Amniotic epithelial cell (primary cell): ENCODE data around the gene ARHGAP8.

Experiments
- DNase-seq: peaks from one replicate; pipeline ENCODE4 v3.0.0-alpha.2; 2010; ENCODE audit warnings: low read depth

ARHGAP8 gene

DNA sequence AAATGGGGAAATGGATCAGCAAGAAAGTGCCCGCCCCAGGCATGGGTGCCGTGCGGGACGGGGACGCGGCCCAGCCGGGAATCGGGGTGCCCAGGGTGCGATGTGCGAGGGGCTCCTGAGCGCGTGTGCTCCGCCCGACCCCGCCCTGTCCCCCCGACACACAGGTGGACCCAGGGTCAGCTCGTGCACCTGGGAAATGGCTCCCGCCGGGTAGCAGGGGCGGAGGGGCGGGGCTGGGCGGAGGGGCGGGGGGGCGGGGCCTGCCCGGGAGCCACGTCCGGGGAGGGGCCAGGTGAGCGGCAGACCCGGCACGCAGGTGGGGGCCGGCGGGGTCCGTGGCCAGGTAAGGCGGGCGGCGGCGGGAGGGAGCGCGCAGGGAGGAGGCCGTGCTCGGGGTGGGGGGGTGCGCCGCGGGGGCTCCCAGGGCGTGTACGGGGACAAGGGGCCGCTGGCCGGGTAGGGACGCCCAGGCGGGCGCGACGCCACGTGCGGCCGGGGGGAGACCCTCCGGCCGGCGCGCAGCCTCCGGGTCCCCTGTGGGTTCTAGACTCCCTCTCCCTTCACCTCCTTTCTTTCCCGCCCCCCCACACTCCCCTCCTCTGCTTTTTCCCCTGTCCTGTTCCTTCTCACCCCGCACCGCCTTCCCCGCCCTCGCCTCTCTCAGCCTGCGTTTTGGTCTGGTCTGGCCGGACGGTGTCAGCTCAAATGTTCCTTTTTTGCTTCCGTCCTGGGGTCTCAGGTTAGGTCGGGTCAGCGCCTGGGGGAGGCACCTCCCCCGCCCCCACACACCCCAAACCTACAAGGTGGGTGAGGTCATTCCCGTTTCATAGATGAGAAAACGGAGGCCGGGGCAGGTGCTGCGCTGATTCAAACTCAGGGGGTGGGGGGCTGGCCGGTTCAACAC, at the start of gene ARHGAP8:
Gene ARHGAP8 (plus strand): TSS at position 291 of the 904 bp plus-strand sequence. CDS start 33,953 bp downstream, outside the sequence.
- no peak for DNase-seq

DNA sequence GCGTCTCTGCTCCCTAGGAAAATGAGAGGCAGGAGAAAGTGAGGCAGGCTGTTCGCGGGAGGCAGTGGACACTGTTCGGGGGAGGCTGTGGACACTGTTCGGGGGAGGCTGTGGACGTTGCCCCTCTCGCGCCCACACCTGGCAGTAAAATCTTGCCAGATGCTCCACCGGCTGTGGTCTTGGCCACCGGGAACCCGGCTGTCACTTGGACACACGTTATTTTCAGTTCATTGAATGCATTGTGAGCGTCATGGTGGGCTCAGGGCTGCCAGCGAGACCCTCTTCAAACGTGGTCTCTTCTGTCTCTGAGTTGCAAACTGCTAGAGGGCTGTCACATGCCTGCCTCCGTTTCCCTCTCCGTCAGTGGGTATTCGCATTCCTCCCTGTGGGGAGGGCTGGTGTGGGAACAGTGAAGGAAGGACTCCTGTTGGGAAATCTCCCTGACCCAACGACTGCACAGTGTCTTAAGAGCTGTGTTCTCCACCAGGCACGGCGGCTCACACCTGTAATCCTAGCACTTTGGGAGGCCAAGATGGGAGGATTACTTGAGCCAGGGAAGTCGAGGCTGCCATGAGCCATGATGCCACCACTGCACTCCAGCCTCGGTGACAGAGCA, 49.0 kb upstream of the ARHGAP8 start:
- DNase-seq, result no peak

DNA sequence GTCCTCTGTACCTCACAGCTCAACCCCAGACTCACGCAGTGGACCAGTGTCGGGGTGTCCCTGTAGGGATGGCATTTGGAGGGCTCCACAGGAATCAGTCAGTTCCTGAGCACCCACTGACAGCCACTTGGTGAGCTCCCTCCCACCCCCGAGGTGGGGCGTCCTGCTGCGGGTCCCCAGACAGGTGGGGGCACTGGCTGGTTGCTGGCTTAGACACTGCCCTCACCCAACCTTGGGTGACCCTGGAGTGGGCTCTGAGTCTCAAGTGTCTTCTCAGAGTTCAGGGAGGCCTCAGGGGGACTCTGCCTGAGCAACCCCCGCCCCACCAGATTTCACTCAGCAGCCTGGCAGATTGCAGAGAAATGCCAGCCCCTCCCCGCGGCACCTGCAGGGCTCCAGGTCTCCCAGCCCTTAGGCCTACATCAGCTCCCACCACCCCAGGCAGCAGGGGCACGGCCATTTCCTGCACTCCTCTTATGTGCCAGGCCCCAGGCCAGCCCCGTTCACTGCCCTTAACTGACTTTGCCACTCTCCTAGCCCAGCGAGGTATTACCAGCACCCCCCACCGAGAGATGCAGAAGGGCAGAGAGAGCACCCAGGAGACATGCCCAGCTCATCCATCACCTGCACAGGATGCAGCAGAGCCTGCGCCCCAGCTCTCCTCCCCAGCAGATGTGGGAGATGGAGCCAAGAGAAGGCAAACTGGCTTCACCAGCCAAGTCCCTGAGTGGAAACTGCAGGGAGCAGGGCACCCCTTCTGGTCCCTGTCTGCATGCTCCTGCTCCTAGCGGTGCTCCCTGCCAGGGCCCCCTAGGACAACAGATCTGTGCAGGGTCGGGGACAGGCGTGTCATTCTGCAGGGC, 48.0 kb upstream of the ARHGAP8 start:
- no peak for DNase-seq

DNA sequence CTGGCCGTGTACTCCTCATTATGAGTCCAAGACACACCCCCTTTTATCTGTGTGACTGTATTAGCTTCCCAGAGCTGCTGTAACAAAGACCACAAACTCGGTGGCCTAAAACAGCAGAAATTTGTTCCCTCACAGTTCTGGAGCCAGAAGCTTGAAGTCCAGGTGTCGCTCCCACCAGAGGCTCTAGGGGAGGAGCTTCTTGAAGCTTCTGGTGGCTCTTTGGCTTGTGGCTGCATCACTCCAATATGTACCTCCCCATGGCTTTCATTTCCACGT, 47.4 kb upstream of the ARHGAP8 start:
- no peak for DNase-seq

DNA sequence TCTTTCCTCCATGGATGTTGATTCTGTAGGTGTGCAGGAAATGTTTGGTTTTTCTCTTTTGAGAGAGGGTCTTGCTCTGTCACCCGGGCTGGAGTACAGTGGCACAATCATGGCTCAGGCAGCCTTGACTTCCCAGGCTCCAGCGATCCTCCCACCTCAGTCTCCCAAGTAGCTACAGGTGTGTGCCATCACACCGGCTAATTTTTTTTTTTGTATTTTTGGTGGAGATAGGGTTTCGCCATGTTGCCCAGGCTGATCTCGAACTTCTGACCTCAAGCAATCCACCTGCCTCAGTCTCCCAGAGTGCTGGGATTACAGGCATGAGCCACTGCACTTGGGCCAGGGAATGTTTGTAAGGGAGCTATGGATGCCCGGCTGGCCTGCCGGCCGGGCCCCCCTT, 45.9 kb upstream of the ARHGAP8 start:
- no peak for DNase-seq

DNA sequence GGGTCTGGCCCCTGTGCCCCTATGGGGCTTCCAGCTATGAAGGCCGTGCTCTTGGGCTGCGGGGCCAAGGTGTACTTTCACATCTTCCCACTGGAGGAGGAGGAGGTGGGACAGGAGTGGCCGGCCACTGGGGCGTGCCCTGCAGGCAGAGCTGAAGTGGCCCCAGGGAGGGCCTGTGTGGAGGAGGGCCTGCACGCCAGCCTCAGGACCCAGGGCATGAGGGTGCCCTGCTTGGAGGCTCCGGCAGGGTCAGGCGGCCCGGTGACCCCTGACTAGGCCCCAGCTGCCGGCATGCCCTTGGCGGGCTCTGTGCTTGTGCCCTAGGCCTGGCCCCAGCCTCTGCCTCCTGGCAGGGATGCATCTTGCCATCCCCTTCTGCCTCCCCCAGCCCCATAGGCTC, 45.2 kb upstream of the ARHGAP8 start:
- DNase-seq, result no peak

DNA sequence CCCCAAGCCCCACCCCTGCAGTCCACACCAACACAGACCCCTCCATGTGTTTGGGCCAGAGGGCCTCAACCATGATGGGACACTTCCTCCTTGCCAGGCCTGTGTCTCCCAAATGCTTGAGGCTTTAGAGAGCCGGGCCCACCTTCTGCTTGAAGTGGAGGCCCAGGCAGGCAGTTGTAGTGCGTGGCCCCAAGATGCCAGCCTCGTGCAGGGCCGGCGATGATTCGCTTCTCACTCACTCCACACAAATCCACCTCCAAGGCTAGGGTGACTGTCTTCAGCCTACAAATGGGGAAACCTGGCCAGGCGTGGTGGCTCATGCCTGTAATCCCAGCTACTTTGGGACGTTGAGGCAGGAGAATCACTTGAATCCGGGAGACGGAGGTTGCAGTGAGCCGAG, 44.6 kb upstream of the ARHGAP8 start:
- no peak for DNase-seq

DNA sequence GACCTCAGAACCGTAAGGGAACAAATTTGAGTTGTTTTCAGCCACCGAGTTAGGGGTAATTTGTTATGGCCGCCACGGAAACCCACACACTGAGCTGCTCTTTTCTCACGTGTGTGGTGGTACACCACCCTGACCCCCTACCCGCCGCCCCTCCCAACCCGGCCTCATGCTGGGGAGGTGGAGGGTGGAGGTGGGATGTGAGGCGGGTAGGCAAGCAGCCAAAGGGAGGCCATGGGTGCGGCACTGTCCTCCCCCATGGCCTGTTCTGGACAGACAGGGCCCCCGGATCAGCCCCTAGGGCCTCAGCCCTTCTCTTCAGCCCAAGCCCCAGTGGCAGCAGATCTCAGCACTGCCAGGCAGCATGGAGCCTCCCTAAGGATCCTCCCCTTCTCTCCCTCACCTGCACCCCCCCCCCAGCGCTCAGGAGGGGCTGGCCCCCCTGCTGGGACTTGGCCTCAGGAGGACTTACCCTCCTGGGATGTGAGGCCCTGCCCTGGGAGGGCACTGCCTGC, 42.4 kb upstream of the ARHGAP8 start:
- no peak for DNase-seq

DNA sequence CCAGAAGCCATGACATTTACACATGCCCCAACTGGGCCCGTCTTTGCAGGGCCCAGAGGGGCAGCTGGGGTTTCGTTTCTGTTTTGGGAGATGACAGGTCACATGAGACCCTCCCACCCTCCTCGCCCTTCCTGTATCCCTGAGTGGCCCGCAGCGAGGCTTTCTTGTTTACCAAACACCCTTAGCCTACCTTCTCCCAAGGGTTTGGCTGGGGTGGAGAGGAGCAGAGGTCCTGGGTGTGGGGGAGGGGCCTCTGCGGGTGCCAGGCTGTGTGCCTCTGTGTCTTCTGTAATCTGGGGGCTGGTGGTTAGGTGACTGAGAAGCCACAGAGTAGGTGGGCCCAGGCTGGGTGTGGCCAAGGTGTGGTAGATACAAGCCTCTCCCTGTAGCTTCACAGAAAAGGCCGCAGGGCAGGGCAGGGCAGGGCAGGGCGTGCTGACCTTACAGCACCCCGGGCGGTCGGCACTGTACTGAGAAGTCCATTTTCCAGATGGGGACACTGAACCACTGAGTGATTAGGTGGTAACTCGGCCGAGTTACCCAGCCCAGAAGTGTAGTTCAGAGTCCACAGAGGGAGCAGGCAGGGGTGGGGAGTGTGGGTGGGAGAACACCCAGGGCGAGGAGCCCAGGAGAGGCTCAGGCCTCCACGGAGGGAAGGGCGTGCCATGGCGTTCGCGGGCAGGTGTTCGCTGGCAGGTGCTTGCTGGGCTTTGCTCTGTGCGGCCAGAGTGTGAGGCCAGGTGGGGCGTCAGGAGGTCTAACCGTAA, 41.7 kb upstream of the ARHGAP8 start:
- no peak for DNase-seq

DNA sequence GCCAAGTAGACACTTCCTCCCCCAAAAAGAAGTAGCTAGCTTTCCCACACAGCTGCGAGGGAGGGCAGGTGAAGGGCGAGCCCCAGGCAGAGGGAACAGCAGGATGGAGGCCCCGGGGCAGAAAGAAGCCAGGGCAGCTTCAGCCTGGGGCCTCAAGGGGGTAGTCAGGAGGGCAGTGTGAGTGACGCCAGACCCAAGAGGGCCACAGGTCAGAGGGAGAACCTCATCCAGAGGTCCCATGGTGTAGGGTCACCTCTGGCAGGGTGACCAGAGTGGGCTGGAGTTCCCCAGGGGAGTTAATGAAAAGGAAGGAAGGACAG, 41.2 kb upstream of the ARHGAP8 start:
- no peak for DNase-seq

DNA sequence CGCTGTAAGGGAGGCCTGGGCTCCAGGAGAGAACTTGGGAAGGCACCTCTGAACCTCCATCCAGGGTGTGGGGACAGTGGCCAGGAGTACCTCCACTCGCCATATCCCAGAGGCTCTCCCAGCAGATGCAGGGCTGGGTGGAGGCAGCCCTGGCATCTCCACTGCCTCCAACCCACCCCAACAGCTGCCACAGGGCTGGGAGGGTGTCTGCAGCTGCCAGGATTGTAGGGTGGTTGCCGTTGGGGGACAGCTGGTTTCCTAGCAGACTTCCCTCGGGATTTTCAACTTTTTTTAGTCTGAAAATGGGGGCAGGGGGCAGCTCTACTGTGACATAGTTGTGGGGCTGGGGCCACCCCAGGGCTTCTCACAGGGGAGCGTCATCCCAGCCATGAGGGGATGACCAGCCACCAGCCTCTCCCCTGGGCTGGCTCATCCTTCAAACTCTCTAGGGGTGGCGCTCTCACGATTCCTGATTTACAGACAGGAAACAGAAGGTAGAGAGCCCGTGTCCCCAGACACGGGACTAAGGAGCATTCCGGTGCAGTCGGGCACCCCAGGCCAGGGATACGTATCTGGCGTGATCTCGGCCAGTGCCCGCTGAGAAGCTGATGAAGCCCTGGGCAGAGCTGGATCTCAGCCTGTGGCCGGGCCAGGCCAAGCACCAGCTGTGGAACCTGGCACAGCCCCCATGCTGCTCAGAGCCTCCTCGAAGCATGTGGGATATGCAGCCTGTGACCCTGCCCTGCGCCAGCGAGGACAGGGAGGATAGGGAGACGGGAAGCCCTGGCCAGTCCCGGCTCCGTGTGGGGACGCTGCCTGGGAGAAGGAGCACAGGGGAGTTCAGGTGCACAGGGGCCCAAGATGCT, 40.5 kb upstream of the ARHGAP8 start:
- no peak for DNase-seq

DNA sequence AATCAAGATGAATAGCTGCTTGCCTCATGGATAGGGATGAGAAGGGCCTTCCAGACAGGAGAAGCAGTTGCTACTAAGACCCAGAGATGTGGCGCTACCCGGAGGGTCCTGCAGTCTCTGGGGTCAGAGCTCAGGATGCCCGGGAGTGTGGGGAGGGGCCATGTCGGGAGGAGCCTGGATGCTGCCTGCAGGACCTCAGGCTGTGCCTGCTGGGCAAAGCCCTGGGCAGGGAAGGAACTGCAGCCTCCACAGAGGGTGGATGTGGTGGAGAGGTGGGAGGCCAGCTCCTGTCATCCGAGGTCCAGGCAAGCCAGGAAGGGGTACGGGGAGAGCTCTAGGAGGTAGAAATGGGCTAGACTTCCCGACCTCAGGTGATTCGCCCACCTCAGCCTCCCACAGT, 39.4 kb upstream of the ARHGAP8 start:
- DNase-seq, result no peak

DNA sequence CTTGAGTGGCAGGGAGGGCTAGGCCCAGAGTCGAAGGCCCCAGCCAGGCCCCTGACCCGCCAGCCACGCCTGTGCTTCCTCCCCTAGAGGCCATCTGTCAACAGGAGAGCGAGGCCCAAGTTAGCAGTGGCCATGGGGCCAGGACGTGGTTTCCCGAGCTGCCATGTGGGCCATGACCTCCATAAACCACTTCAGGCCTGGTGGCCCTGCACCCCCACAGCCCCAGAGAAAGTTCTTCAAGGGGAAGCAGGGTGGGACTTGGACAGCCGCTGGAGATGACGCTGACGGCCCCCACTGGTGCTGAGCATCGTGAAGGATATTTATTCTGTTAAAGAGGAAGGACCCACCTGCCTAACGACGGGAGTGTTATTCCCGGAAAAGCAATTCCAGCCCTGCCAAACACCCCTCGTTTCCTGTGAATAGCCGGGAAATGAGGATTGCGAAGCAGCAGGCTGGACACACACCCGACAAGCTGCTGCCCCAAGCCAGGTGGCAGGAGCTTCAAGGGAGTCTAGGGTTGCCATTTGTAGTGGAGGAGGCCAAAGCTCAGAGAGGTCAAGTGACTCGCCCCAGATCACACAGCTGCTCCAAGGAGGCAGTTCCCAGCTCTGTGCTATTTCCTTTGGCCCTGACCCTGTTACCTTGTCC, 37.5 kb upstream of the ARHGAP8 start:
- DNase-seq, result no peak

DNA sequence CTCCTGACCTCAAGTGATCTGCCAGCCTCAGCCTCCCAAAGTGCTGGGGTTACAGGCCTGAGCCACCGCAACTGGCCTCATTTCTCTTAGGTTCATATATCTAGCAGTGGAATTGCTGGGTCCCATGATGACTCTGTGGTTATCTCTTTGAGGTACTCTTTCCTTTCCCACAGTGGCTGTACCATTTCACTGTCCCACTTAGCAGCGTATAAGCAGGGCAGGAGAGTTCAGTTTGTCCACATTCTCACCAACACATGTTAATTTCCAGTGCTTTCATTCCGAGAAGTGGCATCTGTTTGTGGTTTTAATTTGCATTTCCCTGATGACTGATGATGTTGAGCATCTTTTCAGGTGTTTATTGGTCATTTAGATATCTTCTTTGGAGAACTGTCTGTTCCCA, 34.0 kb upstream of the ARHGAP8 start:
- DNase-seq, result no peak

DNA sequence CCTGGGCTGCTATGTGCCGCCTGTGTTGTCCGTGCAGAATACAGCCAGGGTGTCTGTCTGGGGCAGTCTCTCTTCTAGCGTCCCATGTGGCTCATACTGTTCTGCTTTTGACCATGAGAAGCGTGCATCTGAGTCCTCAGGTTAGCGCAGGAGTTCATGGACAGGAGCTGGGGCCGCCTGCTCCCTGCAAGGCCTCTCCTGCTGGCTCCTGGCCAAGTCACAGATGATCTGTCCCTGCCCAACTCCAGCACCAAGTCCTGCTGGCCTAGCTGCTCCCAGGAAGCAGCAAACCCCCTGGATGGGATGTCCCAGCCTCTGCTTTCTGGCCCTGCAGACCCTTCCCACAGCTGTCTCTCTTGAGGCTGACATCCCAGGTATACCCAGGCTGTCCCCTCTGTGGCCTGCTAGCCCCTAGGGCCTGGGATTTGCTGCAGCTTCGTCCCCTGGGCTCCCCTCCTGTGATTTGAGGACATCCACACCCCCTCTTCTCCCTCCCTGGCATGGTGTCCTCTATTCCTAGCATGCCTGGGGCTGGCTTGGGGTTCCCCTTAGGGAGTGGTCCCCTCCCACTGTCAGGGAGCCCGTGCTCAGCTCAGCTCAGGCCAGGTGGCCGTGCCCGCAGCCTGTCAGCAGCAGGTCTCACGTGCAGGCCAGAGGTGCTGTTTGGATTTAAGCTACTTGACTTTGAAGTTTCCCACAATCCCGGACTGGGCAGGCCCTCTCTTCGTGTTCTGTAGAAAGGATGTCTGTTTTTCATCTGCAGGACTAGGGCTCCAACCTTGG, 32.6 kb upstream of the ARHGAP8 start:
- no peak for DNase-seq

DNA sequence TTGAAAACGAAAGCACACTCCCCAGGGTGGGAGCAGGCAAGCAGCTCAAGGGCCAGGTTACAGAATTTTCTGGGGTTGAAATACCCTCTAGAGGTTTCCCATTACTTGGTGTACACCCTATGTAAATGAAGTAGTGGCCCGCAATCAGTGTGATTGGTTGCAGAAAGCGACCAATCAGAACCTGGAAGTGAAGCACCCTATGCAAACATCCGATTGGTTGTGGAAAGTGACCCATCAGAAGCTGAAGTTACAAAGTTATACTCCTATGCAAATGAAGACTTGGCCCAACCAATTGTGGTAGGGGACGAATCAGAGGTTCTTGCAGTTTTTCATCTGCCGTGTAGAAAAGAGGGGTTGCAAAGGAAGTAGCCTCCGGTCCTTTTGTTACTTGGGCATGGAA, 31.2 kb upstream of the ARHGAP8 start:
- no peak for DNase-seq

DNA sequence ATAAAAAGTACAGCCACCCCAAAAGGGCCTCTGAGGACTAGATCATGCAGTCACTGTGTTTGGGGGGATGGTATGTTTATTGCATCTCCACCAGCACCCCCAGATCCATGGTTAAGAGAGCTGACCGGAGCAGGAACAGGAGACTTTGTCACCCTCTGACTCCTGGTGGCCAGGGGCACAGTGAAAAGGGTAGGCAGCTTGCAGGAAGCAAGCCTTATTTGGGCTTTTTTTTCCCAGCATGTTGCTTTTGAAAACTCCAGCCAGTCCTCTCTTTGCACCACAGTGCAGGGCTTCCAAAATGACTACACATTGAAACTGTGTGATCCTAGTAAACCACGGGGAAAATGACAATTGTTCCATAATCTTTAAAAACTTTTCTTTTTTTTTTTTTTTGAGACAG, 29.8 kb upstream of the ARHGAP8 start:
- DNase-seq, result no peak

DNA sequence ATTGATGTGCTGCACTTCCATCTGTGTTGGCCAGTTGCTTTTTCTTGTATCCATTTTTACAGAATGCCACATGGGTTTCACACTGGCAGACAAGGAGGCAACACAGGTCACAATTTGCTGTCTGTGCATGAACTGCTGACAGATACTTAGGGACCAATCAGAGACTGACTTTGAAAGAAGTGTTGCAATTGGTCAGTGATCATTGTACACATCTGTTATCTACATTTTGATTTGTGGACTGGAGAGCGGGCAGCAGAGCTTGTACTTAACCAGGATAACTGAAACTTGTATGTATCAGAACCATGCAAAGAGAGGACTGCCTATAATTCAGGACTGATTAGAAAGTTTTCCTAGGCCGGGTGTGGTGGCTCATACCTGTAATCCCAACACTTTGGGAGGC, 28.6 kb upstream of the ARHGAP8 start:
- DNase-seq, result peak; percentile 57

DNA sequence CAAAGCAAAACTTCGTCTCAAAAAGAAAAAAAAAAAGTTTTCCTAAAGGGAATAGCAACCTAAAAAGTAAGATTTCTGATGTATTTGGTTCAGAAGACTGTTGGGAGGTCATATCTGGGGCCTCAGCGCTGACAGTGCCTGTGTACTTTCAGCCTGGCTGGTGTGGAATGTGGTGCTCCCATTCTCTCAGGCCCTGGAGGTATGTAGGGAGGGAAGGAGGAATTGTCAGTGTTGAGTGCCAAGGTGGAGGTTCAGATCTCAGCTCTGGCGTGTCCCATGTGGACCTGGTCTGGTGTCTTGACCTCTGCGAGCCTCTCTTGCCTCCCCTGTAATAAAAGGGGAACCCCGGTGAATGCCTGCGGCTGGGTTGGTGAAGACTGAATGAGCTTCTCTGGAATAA, 28.0 kb upstream of the ARHGAP8 start:
- no peak for DNase-seq

DNA sequence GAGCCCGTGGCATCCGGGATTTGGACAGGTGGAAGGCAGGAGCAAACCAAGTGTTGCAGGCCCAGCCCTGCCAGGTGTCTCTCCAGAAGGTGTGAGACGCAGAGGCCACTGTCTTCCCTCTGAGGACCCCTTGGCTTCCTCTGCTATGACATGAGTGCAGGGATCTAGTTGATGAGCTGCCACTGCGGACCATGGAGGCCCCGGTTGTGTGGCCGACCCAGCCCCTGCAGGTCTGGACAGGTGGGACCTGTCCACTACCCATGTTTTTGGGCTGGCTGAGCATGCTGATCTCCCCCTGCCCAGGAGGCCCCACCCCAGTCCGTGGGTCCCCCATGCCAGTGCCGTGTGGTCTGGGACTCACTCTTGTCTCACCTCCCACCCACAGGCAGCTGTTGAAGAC, 27.5 kb upstream of the ARHGAP8 start:
- no peak for DNase-seq
